Liver (tissue), 9 donors: ENCODE data around the gene OTOG. TPM values are rescaled to one million over a fixed set of nuclear protein-coding genes. Genes with fewer than 3 reads are reported as not detected.

Experiments
- DNase-seq: peaks from one replicate; pipeline ENCODE4 v3.0.0-alpha.2; 2017; ENCODE audit warnings: low spot score
- H3K27ac ChIP-seq, 2 donors: one replicate each; pipeline ENCODE4 v1.7.0; 2013; ENCODE audit warnings: inconsistent platforms in 2 of 2, low read length in 2 of 2, control low read depth in 1 of 2, low read depth in 1 of 2, mild to moderate bottlenecking in 1 of 2
- H3K27me3 ChIP-seq, 4 donors: one replicate each; pipeline versions ENCODE4 v1.6.1 to v1.7.0; 2013; ENCODE audit warnings: low read length in 3 of 4, inconsistent platforms in 1 of 4, mild to moderate bottlenecking in 1 of 4, moderate library complexity in 1 of 4; ENCODE audit not compliant: control insufficient read depth in 4 of 4, insufficient read depth in 4 of 4
- H3K36me3 ChIP-seq, 4 donors: one replicate each; pipeline versions ENCODE4 v1.6.1 to v1.7.0; 2013; ENCODE audit warnings: low read length in 3 of 4, mild to moderate bottlenecking in 3 of 4, low read depth in 1 of 4, moderate library complexity in 1 of 4; ENCODE audit not compliant: control insufficient read depth in 4 of 4, insufficient read depth in 3 of 4
- H3K4me1 ChIP-seq, 4 donors: one replicate each; pipeline versions ENCODE4 v1.6.1 to v1.7.0; 2013; ENCODE audit warnings: low read length in 3 of 4, mild to moderate bottlenecking in 3 of 4, moderate library complexity in 1 of 4; ENCODE audit not compliant: control insufficient read depth in 4 of 4, insufficient read depth in 4 of 4
- H3K4me3 ChIP-seq, 3 donors: one replicate each; pipeline versions ENCODE4 v1.6.1 to v1.7.0; 2013; ENCODE audit warnings: low read length in 3 of 3, control low read depth in 1 of 3, low read depth in 1 of 3, mild to moderate bottlenecking in 1 of 3
- H3K9ac ChIP-seq, 2 donors: one replicate each; pipeline ENCODE4 v1.7.0; 2013; ENCODE audit warnings: low read length in 2 of 2, mild to moderate bottlenecking in 2 of 2, moderate library complexity in 2 of 2, control low read depth in 1 of 2, low read depth in 1 of 2
- H3K9me3 ChIP-seq, 4 donors: one replicate each; pipeline versions ENCODE4 v1.6.1 to v1.7.0; 2013; ENCODE audit warnings: low read length in 3 of 4; ENCODE audit not compliant: control insufficient read depth in 4 of 4
- EGR1 ChIP-seq, 2 donors: IDR thresholded peaks; 2 replicates each; pipeline ENCODE4 v1.6.1; 2016 to 2018; ENCODE audit warnings: antibody characterized with exemption in 2 of 2, low read depth in 2 of 2
- FOXA1 ChIP-seq: IDR thresholded peaks from 2 replicates; pipeline ENCODE4 v1.6.1; 2016; ENCODE audit warnings: antibody characterized with exemption
- FOXA2 ChIP-seq: IDR thresholded peaks from 2 replicates; pipeline ENCODE4 v1.6.1; 2016; ENCODE audit warnings: antibody characterized with exemption
- GABPA ChIP-seq, 2 donors: IDR thresholded peaks in 1 of 2; conservative IDR thresholded peaks in 1 of 2; 2 replicates each; pipeline ENCODE4 v1.6.1; 2016; ENCODE audit warnings: antibody characterized with exemption in 2 of 2, mild to moderate bottlenecking in 1 of 2, moderate library complexity in 1 of 2
- HNF4A ChIP-seq, 2 donors: conservative IDR thresholded peaks; 2 replicates each; pipeline ENCODE4 v1.6.1; 2016; ENCODE audit warnings: antibody characterized with exemption in 2 of 2, mild to moderate bottlenecking in 2 of 2
- HNF4G ChIP-seq: IDR thresholded peaks from 2 replicates; pipeline ENCODE4 v1.6.1; 2016; ENCODE audit warnings: antibody characterized with exemption
- JUND ChIP-seq, 2 donors: IDR thresholded peaks; 2 replicates each; pipeline ENCODE4 v1.6.1; 2016; ENCODE audit warnings: antibody characterized with exemption in 2 of 2
- NR2F2 ChIP-seq: IDR thresholded peaks from 2 replicates; pipeline ENCODE4 v1.6.1; 2016; ENCODE audit warnings: antibody characterized with exemption
- RAD21 ChIP-seq, 2 donors: IDR thresholded peaks; 2 replicates each; pipeline ENCODE4 v1.6.1; 2016; ENCODE audit warnings: antibody characterized with exemption in 2 of 2, mild to moderate bottlenecking in 2 of 2
- REST ChIP-seq: IDR thresholded peaks from 2 replicates; pipeline ENCODE4 v1.6.1; 2016; ENCODE audit warnings: antibody characterized with exemption, mild to moderate bottlenecking
- RXRA ChIP-seq, 2 donors: IDR thresholded peaks; 2 replicates each; pipeline ENCODE4 v1.6.1; 2017 to 2018; ENCODE audit warnings: antibody characterized with exemption in 2 of 2, mild to moderate bottlenecking in 1 of 2
- SP1 ChIP-seq: IDR thresholded peaks from 2 replicates; pipeline ENCODE4 v1.6.1; 2018; ENCODE audit warnings: antibody characterized with exemption, mild to moderate bottlenecking
- TAF1 ChIP-seq: conservative IDR thresholded peaks from 2 replicates; pipeline ENCODE4 v1.6.1; 2016; ENCODE audit warnings: antibody characterized with exemption, mild to moderate bottlenecking
- YY1 ChIP-seq: IDR thresholded peaks from 2 replicates; pipeline ENCODE4 v1.6.1; 2016; ENCODE audit warnings: antibody characterized with exemption, mild to moderate bottlenecking
- WGBS: extraction: QIAGEN DNeasy Blood & Tissue Kit; methylation state at CpG from one replicate; pipeline ENCODE4 v1.1.7; 2013; 5-methylcytosine and 5-hydroxymethylcytosine counted together
- polyA plus RNA-seq, 2 donors: library from polyadenylated mRNA; stranded (reverse) in 1 of 2; unstranded in 1 of 2; fragments of 200-250 nt in 1 of 2; fragments of >200 nt in 1 of 2; fragmentation: Nextera tagmentation in 1 of 2; extraction: Ambion mirVana in 1 of 2; gene quantifications; one replicate each; pipeline versions ENCODE4 v1.2.1 to v1.2.3, GENCODE V29; 2013 to 2015
- total RNA-seq, 2 donors: library from RNA; depleted of rRNA; stranded (reverse); fragments of >200 nt; gene quantifications; one replicate each; pipeline ENCODE4 v1.2.3, GENCODE V29; 2014
- TF ChIP-seq, protein P1 (sequence below): fragments of 150-350 bp; IDR thresholded peaks from 2 replicates; pipeline ENCODE4 v1.5.1; 2017; ENCODE audit warnings: improper control_type of control experiment, low read depth, low read length; ENCODE audit not compliant: missing input control
- TF ChIP-seq, protein P2 (sequence below): IDR thresholded peaks from 2 replicates; pipeline ENCODE4 v1.6.1; 2016; ENCODE audit warnings: antibody characterized with exemption
- TF ChIP-seq, protein P3 (sequence below): IDR thresholded peaks from 2 replicates; pipeline ENCODE4 v1.6.1; 2016; ENCODE audit warnings: antibody characterized with exemption
- TF ChIP-seq, protein P4 (sequence below): IDR thresholded peaks from 2 replicates; pipeline ENCODE4 v1.6.1; 2016; ENCODE audit warnings: antibody characterized with exemption
- donor health status: healthy.
- donor health status: healthy.
- donor health status: healthy.
- donor health status: healthy.
- donor health status: healthy.

Gene OTOG
- total and polyA plus RNA-seq, 4 donors = not detected

GRCh38 chr11:17588721-17589120 lies 41.7 kb downstream of the OTOG start:
- TF ChIP-seq RXRA (IDR thresholded peaks at IDR 0.05) = no peak
- TF ChIP-seq, protein P1, sequence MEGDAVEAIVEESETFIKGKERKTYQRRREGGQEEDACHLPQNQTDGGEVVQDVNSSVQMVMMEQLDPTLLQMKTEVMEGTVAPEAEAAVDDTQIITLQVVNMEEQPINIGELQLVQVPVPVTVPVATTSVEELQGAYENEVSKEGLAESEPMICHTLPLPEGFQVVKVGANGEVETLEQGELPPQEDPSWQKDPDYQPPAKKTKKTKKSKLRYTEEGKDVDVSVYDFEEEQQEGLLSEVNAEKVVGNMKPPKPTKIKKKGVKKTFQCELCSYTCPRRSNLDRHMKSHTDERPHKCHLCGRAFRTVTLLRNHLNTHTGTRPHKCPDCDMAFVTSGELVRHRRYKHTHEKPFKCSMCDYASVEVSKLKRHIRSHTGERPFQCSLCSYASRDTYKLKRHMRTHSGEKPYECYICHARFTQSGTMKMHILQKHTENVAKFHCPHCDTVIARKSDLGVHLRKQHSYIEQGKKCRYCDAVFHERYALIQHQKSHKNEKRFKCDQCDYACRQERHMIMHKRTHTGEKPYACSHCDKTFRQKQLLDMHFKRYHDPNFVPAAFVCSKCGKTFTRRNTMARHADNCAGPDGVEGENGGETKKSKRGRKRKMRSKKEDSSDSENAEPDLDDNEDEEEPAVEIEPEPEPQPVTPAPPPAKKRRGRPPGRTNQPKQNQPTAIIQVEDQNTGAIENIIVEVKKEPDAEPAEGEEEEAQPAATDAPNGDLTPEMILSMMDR = no peak
- TF ChIP-seq FOXA2 = no peak
- no peak for TF ChIP-seq HNF4A (conservative IDR thresholded peaks at IDR 0.05)
- no peak for TF ChIP-seq RAD21 (IDR thresholded peaks at IDR 0.05)
- TF ChIP-seq NR2F2 = no peak
- no peak for TF ChIP-seq JUND (IDR thresholded peaks at IDR 0.05)
- TF ChIP-seq REST = no peak
- no peak for TF ChIP-seq SP1
- no peak for TF ChIP-seq FOXA1
- TF ChIP-seq TAF1 = no peak
- no peak for TF ChIP-seq HNF4G
- no peak for TF ChIP-seq YY1
- TF ChIP-seq EGR1 (IDR thresholded peaks at IDR 0.05; ENCODE audit: low read depth in 2 of 2) = no peak
- TF ChIP-seq, protein P2, sequence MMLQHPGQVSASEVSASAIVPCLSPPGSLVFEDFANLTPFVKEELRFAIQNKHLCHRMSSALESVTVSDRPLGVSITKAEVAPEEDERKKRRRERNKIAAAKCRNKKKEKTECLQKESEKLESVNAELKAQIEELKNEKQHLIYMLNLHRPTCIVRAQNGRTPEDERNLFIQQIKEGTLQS = no peak
- no peak for TF ChIP-seq GABPA (IDR thresholded peaks at IDR 0.05 in 1 of 2, conservative IDR thresholded peaks at IDR 0.05 in 1 of 2)
- TF ChIP-seq, protein P3, sequence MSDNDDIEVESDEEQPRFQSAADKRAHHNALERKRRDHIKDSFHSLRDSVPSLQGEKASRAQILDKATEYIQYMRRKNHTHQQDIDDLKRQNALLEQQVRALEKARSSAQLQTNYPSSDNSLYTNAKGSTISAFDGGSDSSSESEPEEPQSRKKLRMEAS = no peak
- TF ChIP-seq, protein P4, sequence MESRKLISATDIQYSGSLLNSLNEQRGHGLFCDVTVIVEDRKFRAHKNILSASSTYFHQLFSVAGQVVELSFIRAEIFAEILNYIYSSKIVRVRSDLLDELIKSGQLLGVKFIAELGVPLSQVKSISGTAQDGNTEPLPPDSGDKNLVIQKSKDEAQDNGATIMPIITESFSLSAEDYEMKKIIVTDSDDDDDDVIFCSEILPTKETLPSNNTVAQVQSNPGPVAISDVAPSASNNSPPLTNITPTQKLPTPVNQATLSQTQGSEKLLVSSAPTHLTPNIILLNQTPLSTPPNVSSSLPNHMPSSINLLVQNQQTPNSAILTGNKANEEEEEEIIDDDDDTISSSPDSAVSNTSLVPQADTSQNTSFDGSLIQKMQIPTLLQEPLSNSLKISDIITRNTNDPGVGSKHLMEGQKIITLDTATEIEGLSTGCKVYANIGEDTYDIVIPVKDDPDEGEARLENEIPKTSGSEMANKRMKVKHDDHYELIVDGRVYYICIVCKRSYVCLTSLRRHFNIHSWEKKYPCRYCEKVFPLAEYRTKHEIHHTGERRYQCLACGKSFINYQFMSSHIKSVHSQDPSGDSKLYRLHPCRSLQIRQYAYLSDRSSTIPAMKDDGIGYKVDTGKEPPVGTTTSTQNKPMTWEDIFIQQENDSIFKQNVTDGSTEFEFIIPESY = no peak
- WGBS = 85% methylated on average over 4 of the region's 4 CpGs
- Histone ChIP-seq H3K4me1 (no peaks in the 10 kb centered on the region), H3K36me3 (no peaks in the 10 kb centered on the region), H3K9me3 (no peaks in the 10 kb centered on the region), H3K27me3 (no peaks in the 10 kb centered on the region), H3K9ac (no peak overlapping the region), H3K4me3 (no peak overlapping the region), H3K27ac (no peak overlapping the region)
- no peak for DNase-seq
